Erythroblast (primary cell): Measurements from ENCODE around the gene ZDHHC21.

Source experiments
- GATA1 ChIP-seq: IDR thresholded peaks from 2 replicates; pipeline ENCODE4 v1.6.1; 2011; ENCODE audit warnings: low read depth, mild to moderate bottlenecking, control low read depth, low read length, moderate library complexity
- POLR2A ChIP-seq: IDR thresholded peaks from 2 replicates; pipeline ENCODE4 v1.6.1; 2011; ENCODE audit warnings: mild to moderate bottlenecking, low read length

DNA sequence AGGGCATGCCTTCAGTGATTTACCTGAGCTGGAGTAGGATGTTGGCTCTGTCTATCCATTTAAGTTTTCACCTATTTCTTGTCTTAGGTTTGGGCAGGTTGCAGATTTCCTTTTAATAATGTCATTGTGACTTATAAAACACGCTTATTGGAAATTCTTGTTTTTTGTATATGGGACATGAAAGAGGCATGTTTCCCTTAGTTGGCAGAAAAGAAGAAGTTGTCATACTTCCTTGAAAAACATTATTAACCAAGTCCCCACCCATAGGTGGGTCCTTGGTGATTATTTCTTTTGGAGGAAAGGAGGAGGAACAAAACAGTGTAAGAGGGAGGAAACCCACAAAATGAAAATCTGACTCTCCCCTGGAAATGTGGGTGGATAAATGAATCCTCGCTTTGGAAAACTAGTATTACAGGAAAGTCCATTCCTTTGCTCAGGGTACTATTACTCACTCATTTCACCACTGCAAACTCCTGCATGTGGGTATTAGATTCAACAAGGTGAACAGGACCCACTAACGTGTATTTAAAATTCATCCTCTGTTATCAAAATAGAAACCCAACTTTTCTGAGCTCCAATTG lies 20.0 kb upstream of the ZDHHC21 start:
- TF ChIP-seq POLR2A, result no peak
- no peak for TF ChIP-seq GATA1
